Neutrophil (primary cell): ENCODE data around the gene GTF3C1.

ENCODE experiments used
- H3K27ac ChIP-seq: fragments of 200-600 bp; sonication (generic); 2 replicates; pipeline ENCODE4 v1.5.1; 2016; ENCODE audit warnings: mild to moderate bottlenecking, moderate library complexity
- H3K27me3 ChIP-seq: fragments of 200-600 bp; sonication (generic); 2 replicates; pipeline ENCODE4 v1.6.0; 2016; ENCODE audit warnings: mild to moderate bottlenecking
- H3K36me3 ChIP-seq: fragments of 200-600 bp; sonication (generic); 2 replicates; pipeline ENCODE4 v1.5.1; 2017
- H3K4me1 ChIP-seq, 2 experiments: fragments of 200-600 bp in 1 of 2; sonication (generic) in 1 of 2; 1 replicate in 1 of 2; 2 replicates in 1 of 2; pipeline versions ENCODE4 v1.5.1 to v1.6.1; 2013 to 2016; ENCODE audit warnings: low read depth in 1 of 2, low read length in 1 of 2, mild to moderate bottlenecking in 1 of 2, moderate library complexity in 1 of 2; ENCODE audit not compliant: control insufficient read depth in 1 of 2, insufficient read depth in 1 of 2
- H3K4me3 ChIP-seq, 2 experiments: fragments of 200-600 bp in 1 of 2; sonication (generic) in 1 of 2; 1 replicate in 1 of 2; 2 replicates in 1 of 2; pipeline ENCODE4 v1.5.1; 2013 to 2016; ENCODE audit warnings: low read depth in 1 of 2, low read length in 1 of 2, mild to moderate bottlenecking in 1 of 2, moderate library complexity in 1 of 2
- H3K9me3 ChIP-seq: fragments of 200-600 bp; sonication (generic); 2 replicates; pipeline ENCODE4 v1.5.1; 2016
- TF ChIP-seq, protein P1 (sequence below): fragments of 200-600 bp; sonication (generic); IDR thresholded peaks from 2 replicates; pipeline ENCODE4 v1.5.1; 2016; ENCODE audit warnings: antibody characterized with exemption

Gene GTF3C1

DNA sequence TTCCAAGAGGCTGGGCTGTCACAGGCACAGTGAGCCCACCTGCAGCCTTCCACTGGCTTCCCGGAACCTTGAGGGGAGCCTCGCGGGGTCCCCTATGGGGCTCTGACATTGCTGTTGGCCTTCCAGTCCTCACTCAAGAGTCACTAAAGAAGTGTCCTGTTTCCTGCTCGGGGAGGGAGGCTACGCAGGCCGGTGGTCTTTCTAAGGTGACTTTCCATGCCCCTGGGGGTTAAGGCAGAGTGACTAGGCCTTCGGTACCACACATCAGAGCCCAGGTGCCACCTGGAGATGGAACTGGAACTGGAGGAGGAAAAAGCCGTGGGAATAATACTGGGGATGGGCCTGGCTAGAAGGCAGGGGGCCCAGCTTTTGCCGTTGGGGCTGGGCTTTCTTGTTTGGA is 75.7 kb downstream of the GTF3C1 start:
- Histone ChIP-seq H3K27me3 (no peaks in the 10 kb centered on the region), H3K27ac (no peak overlapping the region), H3K4me3 (no peak overlapping the region), H3K36me3 (peaks cover 100% of the 10 kb centered on the region), H3K9me3 (no peaks in the 10 kb centered on the region), H3K4me1 (no peaks in the 10 kb centered on the region)
- TF ChIP-seq, protein P1, sequence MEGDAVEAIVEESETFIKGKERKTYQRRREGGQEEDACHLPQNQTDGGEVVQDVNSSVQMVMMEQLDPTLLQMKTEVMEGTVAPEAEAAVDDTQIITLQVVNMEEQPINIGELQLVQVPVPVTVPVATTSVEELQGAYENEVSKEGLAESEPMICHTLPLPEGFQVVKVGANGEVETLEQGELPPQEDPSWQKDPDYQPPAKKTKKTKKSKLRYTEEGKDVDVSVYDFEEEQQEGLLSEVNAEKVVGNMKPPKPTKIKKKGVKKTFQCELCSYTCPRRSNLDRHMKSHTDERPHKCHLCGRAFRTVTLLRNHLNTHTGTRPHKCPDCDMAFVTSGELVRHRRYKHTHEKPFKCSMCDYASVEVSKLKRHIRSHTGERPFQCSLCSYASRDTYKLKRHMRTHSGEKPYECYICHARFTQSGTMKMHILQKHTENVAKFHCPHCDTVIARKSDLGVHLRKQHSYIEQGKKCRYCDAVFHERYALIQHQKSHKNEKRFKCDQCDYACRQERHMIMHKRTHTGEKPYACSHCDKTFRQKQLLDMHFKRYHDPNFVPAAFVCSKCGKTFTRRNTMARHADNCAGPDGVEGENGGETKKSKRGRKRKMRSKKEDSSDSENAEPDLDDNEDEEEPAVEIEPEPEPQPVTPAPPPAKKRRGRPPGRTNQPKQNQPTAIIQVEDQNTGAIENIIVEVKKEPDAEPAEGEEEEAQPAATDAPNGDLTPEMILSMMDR: no peak

DNA sequence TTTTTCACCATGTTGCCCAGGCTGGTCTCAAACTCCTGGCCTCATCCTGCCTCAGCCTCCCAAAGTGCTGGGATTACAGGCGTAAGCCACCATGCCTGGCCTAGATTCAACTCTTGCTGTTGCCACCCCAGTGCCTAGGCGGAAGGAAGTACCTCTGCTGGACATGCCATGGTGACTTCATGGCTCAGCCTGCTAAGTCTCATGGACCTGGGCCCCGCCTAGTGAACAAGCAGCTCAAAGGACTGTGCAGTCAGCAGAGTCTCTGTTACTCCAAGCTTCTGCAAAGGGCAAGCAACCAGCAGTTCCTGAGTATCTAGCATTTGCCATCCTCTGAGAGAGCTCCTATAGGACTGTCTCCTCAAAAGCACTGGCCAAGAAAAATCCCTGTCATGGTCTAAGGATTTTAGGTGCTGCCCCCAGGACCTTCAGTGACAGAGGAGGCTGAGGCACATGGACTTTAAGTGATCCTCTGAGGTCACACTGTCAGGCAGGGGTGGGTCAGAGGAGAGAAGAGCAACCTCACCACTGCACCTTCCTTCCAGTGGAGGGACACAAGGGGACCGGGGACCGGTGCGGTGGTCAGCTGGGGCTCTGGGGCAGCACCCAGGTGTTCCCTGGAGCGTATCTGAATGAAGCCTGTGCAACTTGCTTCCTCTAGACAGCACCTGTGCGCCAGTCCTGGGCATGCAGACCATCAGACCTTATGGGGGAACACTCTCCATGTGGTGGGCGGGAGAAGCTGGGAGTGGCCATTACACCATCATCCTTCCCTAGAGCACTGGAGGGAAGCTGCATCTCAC is 76.4 kb downstream of the GTF3C1 start:
- Histone ChIP-seq H3K36me3 (peaks cover 100% of the 10 kb centered on the region), H3K4me3 (no peak overlapping the region), H3K9me3 (no peaks in the 10 kb centered on the region), H3K27ac (no peak overlapping the region), H3K27me3 (no peaks in the 10 kb centered on the region), H3K4me1 (no peaks in the 10 kb centered on the region)
- TF ChIP-seq, protein P1: no peak

DNA sequence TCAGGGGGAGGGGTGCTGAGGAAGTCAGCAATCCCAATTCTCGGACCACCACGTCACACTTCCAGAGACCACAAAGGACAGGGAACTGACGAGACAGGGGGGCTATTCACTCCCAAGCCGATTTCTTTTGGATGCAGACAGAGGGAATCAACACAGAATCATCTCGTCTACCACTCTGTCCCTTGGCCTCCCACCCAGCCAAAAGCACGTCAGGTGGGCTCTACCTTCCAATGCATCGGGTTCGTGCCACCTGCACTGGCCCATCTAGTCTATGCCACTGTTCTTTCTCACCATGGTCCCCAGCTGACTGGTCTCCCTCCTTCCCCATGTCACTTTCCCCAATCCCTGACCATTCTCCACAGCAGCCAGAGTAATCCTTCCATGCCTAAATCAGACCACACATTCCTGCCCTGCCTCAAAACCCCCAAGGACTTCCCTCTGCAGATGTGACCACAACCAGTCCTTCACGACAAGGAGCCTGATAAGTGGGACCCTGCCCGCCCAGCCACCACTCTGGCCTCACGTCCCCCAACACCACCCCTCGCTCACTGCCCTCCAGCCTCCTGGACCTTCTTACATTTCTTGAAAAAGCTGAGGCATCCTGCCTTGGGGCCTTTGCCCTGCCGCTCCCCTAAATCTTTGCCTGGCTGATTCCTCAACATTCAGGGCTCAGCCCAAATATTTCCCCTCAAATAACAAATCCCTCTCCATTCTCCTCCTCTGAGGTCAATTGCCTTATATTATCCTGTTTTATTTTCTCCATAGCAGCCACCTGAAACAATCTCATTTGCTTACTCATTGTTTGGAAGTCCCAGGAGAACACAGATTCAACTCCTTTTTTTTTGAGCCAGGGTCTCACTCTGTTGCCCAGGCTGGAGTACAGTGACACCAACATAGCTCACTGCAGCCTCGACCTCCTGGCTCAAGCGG is 77.4 kb downstream of the GTF3C1 start:
- Histone ChIP-seq H3K27ac (no peak overlapping the region), H3K4me3 (no peak overlapping the region), H3K27me3 (no peaks in the 10 kb centered on the region), H3K9me3 (no peaks in the 10 kb centered on the region), H3K4me1 (no peaks in the 10 kb centered on the region), H3K36me3 (peaks cover 100% of the 10 kb centered on the region)
- TF ChIP-seq, protein P1: no peak

- H3K36me3 ChIP-seq: peaks cover 100% of the 10 kb centered on the region
- TF ChIP-seq, protein P1: no peak
- no peaks in the 10 kb centered on the region for H3K9me3 ChIP-seq
- H3K27me3 ChIP-seq: no peaks in the 10 kb centered on the region
- H3K4me1 ChIP-seq: no peaks in the 10 kb centered on the region
- no peak overlapping the region for H3K27ac ChIP-seq
- H3K4me3 ChIP-seq: no peak overlapping the region
Observed at GRCh38 chr16:27471661-27472060, 78.1 kb downstream of the GTF3C1 start.

- H3K4me1 ChIP-seq: no peaks in the 10 kb centered on the region
- no peaks in the 10 kb centered on the region for H3K9me3 ChIP-seq
- no peak overlapping the region for H3K4me3 ChIP-seq
- TF ChIP-seq, protein P1: no peak
- peaks cover 100% of the 10 kb centered on the region for H3K36me3 ChIP-seq
- no peak overlapping the region for H3K27ac ChIP-seq
- no peaks in the 10 kb centered on the region for H3K27me3 ChIP-seq
Observed at GRCh38 chr16:27470567-27471431, 78.9 kb downstream of the GTF3C1 start.
